Head of caudate nucleus (tissue), 42 donors: ENCODE data around the gene HMMR.
"Not testable (repeated sequence)": the region's sequence is repeated elsewhere in the genome, so short reads cannot be mapped to it uniquely, and the experiment has no call there.

Source experiments
- DNase-seq, 42 donors: peaks; one replicate each; pipeline versions ENCODE4 v3.0.0 to v3.0.0-alpha.2; 2020 to 2021; ENCODE audit warnings: mixed read lengths in 7 of 42
- intact Hi-C: fragments of 100-400 bp; cut with DNase I; formaldehyde crosslinking; loops from one replicate; pipeline ENCODE4 v1.15.0; 2022

HMMR gene

DNA sequence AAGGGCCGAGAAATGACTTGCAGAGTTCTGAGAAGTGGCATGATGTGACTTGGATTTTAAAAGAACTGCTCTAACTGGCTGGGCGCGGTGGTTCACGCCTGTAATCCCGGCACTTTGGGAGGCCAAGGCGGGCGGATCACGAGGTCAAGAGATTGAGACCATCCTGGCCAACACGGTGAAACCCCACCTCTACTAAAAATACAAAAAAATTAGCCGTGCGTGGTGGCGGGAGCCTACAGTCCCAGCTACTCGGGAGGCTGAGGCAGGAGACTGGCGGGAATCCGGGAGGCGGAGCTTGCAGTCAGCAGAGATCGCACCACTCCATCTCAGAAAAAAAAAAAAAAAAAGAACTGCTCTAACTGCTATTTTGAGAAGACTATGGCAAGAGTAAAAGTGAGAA is 5.0 kb upstream of the HMMR start:
- intact Hi-C loops, DNase-seq: not testable (repeated sequence)

DNA sequence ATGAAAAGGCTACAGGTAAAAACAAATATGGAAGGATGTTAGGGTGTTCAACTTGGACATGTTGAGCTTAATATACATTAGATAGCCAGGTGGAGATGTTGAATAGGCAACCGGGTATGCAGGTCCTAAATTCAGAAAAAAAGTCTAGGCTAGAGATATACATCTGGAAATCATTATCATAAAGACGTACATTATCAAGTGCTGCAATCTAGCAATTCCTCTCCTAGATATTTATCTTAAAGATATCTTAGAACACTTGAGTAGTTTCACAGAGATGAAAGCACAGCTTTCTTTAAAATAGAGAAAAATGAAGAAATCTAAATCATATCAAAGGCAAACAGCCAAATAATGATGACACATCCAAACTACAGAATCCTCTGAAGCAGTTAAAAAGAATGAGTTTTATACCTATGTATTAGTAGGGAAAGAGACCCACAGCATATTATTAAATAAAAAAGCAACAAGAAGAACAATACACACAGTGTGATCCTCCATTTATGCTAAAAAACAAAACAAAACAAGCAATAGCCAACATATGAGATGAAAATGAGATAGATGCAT is 4.3 kb upstream of the HMMR start:
- intact Hi-C loops, result no loop called here

DNA sequence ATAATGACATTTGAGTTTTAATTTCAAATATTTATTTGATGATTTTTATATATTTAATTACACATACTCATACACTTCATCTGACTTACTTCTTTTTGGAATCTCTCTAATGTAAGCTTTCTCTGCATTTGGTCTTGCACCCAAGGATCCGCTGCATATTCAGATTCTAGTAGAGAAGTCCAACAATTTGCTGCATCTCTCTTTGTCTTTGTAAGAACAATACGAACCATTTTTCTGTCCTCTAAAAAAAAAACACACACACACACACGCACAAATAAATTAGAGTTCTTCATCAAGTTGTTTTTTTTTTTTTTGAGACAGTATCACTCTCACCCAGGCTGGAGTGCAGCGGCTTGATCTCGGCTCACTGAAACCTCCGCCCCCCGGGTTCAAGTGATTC is 3.6 kb upstream of the HMMR start:
- DNase-seq, result no peak
- intact Hi-C loops, result no loop called here

More for the DNA sequence above, 4.3 kb upstream of the HMMR start:
- DNase-seq, result no peak

DNA sequence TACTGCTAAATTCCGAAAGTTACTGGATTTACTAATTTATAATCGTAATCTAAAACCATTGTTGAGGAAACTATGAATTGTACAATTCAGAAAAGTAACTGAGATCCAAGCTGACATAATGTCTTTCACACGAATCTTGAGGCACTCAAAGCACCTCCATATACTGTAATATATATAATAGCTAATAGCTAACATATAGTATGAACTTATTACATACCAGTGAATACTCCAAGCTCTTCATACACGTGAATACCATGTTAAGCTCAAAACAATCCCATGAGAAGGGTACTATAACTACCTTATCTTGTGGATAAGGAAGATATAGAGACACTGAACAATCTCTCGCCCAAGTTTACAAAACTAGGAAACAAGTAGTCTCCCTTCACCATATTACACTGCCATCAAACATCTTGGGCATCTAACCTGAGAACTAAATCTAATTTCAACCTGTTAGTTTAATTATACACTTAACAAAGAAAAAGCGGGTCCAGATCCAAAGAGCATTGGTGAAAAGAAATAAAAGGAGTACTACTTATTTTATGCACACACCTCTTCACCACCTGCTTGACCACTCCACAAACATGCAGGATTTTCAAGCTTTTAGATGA is 1.6 kb upstream of the HMMR start:
- no peak for DNase-seq
- intact Hi-C loops, result no loop called here

DNA sequence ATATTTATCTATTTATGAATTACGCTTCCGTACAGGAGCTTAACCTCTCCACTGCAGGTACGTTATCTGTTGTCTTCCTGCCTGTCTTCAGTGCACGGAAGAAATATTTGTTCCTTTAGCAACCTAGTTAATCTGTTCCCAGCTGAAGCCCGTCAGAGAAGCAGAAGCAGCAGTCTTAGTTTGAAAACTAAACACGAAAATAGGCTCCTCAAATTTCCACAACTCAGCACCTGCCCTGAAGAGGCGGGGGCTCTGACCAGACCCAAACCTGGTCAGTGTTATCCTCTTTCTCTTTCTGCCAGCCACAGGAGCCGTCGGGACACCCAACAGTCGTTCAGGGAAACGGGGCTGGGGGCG is 992 bp upstream of the HMMR start:
- DNase-seq, result peak in 2 of 42 donors; percentile 7 to 12
- intact Hi-C loops, result no loop called here

DNA sequence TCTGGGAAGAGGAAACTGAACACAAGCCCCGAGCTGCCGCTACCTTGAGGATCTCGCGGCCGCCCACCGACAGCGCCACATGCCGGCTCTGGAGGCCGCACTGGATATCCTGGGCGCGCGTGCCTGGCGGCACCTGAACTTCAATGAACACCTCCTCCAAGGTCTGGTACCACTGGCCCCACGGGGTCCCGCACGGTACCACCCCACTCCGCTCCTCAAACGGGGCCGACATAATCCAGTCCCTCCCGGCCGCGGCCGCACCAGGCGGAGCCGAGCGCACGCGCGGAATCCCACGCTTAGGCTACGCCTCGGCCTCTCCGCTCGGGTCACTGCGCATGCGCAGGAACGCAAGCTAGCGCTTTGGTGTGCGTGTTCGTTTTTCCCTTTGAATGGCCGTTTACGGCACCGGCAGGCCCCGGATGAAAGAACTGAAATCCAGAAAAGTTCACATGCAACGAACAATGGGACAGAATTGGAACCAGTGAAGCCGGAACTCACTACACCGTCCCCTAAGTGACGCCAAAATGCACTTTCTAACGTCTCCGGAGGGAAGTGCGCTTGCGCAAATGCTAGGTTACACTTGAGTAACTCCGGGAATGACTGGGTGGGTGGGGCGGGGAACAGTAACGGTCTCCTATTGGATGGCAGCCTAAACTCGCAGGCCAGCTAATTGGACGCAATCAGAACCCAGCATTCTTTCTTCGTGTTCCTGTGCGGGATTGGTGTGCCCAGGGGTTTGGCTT is 442 bp upstream of the HMMR start, which contains the start of gene NUDCD2:
Gene NUDCD2 (minus strand): TSS at position 284 of the 743 bp plus-strand sequence. CDS start 52 bp downstream, at position 232.
- intact Hi-C loops, result loop anchor here (1.0 kb wide), 1 partner anchor 45 kb away; the partner anchor contains the start of gene MAT2B
- peak; percentile 92 to 98 (median 96) for DNase-seq

DNA sequence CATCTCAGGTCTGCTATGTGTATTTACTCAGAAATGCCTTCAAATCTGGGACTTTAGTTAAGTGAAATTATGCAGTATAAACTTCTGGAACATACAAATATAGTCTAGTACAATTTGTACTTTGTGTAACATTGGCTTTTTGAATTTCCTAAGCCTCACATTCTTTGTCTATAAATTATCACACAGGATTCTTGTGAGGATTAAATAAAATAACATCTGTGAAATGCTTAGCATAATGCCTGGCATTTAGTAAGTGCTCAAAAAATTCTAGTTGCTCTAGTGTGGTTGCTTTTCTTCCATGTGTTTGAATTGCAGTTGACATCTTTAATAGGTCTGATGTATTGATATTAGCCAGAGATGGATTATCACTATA is 2.6 kb downstream of the HMMR start:
- intact Hi-C loops, result no loop called here
- DNase-seq, result no peak

DNA sequence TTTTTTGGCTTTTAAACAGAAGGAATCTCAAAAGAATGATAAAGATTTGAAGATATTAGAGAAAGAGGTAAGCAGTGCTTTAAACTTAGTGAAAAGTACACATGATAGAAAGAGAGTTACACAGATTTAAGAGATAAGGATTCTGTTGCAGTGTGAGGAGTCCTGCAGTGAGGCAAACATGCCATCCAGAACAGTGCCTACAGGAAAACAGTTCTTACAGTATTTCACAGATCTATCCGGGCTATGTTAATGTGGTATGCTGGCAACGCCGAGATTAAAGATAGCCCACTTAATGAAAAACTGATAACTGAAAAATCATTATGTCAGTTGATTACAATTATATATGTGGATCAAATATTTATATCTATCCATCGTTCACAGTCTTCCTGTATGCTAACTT is 7.2 kb downstream of the HMMR start:
- intact Hi-C loops, result no loop called here
- no peak for DNase-seq

DNA sequence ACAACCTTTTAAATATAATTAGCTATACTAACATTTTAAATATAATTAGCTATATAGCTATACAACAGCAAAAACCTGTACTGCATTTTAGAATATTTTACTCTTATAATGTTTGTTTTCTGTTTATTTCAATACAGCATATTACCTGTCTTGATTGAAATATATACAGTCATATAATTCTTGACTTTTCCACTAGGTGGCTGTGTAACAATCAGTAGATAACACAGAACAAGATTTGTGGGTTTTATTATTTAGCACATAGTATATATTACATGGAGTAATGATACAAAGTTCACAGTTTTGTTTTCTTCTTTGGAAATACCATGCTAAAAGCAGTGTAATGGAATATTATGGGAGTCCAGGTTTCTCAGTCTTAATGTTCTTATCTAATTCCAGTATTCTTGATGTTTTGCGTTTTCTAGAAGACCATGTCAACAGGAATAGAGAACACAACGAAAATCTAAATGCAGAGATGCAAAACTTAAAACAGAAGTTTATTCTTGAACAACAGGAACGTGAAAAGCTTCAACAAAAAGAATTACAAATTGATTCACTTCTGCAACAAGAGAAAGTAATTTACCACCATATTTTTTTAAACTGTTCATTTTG is 13.3 kb downstream of the HMMR start:
- no peak for DNase-seq
- intact Hi-C loops, result no loop called here

DNA sequence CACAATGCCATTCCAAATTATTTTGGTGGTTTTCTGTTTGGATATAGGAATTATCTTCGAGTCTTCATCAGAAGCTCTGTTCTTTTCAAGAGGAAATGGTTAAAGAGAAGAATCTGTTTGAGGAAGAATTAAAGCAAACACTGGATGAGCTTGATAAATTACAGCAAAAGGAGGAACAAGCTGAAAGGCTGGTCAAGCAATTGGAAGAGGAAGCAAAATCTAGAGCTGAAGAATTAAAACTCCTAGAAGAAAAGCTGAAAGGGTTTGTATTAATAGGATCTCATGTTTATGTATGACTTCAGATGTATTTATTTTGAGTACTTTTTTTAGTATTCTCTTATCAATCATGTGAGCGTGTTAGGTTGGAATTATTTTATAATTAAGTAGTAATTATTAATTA is 15.0 kb downstream of the HMMR start:
- intact Hi-C loops, result no loop called here
- DNase-seq, result no peak

DNA sequence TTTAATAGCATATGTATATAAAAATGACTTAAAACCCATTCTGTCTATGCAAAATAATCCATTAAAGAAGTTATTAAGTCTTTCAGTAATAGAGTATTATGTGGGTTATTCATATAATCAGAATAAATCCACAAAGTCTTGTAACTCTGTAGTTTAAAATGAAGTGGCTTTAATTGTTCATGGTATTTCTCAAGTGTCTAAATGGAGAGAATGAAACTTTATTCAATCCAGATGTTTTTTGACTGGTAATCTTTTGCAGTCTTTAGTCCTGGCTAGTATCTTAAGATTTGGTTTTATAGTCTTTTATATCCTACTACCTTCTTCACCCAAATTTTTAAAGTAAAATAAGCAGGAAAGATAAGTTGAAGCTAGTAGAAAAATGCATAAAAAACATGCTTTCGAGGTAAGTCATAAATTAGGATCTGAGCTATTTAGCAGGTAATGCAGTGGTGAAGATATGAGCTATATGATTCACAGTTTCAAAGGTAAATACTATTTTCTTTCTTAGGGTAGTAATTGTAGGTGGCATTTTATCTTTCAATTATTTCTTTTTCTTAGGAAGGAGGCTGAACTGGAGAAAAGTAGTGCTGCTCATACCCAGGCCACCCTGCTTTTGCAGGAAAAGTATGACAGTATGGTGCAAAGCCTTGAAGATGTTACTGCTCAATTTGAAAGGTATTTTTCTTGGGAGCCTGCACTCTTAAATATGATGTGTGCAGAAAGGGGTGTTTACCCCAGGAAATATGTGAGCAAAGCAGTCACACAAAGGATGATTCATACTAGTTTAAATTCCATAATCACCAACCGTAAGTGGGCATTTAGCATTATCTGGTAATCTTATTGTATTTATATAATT is 17.9 kb downstream of the HMMR start:
- no peak for DNase-seq
- intact Hi-C loops, result no loop called here

DNA sequence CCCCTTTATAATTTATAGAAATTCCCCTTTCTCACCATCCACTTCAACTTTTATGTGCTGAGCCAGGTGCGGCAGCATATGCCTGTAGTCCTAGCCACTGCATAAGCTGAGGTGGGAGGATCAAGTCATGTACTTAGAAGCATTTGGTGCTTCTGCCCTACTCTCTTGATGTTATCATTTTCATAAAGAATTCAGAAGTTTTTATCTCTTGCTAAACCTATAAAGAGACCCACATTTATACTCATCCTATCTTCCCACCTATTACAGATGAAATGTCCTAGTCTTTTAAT is 18.5 kb downstream of the HMMR start:
- intact Hi-C loops, result no loop called here
- no peak for DNase-seq

DNA sequence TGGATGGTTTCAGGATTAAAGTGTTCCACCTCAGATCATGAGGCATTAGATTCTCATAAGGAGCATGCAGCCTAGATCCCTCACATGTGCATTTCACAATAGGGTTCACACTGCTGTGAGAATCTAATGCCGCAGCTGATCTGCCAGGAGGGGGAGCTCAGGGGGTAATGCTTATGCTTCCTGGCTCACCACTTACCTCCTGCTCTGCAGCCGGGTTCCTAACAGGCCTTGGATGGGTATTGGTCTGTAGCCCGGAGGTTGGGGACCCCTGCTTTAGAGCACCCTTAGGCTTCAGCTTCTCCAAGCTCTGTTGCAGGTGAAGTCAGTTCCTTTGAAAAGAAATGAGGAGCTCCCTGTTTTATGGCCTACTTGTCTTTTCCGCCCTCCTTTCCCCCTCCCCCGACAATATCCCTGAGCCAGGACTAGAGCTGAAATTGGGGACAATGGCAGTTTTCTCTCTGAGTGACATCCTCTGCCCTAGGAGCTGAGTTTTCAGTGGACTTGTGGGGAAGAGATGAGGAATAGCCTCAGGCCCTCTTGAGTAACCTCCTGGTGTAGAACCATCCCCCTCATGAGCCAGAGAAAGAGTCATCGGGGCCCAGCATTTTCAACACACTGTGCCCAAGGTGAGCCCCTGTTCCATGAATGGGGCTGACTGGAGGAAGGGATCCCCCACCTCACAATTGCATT is 28.8 kb downstream of the HMMR start:
- intact Hi-C loops, result no loop called here
- no peak for DNase-seq

DNA sequence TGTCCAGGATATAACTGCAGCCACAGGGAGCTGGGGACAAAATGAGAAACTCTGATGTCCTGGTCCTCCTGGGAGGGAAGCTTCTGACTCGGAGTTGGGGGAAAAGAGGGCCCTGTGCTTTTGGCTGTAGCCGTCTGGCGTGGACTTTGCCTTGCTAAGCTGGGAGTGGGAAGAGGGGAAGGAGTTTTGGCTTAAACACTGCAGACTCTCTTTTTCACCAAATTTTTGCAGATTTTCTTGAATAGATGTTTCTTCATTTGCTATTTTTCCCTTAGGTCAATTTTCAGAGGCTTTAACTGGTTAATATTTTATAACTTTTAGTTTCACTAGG is 29.3 kb downstream of the HMMR start:
- intact Hi-C loops, result no loop called here
- DNase-seq, result no peak

DNA sequence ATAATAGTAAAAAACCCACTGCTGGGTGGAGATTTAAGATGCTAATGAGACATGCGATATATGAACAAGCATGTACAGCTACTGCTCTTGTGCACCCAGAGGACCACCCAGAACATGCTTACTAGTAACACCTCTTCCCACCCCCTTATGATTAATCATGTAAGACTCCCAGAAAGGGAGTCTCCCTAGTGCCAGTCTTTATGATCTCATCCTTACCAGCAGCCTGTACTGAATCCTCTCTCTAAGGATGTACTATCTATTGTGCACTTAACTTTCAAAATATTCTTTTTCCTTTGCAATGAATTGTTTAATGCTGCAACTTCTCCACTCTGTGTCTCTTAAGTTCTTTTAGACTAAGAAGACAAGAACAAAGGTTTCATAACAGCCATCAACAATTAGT is 35.9 kb downstream of the HMMR start:
- intact Hi-C loops, result no loop called here

DNA sequence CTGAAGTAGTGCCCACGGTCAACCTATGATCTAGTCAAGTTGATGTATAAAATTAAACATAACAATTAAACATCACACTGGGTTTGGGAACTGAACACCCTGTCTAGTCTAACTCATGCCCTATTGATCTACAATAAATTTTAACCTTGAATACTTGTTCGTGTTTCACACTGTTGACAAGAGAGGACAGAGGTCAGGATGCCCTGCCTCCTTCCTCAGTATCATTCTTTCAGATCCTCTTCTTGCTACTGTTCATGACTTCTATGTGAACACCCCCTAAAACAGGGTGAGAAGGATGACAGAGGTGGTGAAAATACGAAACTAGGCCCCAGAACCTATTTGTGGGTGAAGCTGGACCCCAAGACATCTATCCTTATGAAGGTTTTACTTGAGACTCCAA is 36.9 kb downstream of the HMMR start:
- no peak for DNase-seq
- intact Hi-C loops, result no loop called here

More for the DNA sequence above, 35.9 kb downstream of the HMMR start:
- DNase-seq, result no peak

DNA sequence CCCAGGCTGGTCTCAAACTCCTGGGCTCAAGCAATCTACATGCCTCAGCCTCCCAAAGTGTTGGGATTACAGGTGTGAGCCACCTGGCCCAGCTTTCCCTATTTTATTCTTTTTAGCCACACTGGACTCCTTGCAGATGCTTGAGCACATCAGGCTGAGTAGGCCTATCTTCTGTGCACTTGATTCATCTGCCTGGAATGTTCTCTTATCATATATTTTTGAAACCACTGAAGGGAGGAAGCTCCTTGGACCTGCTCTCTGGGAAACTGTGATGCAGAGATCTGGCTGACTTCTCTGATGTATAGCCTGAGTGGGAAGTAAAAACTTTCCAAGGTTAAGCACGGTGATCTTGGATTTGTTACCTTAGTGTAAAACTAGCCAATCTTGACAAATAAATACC is 38.5 kb downstream of the HMMR start:
- DNase-seq, result no peak
- intact Hi-C loops, result no loop called here

DNA sequence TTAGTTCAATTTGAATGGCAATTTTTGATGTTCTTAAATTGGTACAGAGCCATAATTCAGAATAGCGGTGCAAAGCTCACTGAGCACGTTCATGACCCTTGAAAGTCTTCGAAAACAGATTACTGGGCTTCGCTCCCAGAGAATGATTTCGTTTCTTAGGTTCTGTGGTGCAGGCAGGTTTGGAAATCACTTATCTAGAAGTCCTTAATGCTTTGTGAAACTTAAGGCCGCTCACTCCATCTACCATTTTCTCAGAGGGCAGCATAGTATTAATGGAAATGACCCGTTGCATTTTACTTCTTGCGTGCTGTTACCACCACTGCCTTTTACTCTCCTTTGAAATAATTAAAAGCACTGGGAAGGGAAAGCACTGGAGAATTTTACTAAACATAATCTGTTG is 42.1 kb downstream of the HMMR start:
- intact Hi-C loops, result no loop called here
- DNase-seq, result no peak
